ENCODE data around the gene OR4F6.
"Not testable (repeated sequence)": the region's sequence is repeated elsewhere in the genome, so short reads cannot be mapped to it uniquely, and the experiment has no call there.

Gene OR4F6

DNA sequence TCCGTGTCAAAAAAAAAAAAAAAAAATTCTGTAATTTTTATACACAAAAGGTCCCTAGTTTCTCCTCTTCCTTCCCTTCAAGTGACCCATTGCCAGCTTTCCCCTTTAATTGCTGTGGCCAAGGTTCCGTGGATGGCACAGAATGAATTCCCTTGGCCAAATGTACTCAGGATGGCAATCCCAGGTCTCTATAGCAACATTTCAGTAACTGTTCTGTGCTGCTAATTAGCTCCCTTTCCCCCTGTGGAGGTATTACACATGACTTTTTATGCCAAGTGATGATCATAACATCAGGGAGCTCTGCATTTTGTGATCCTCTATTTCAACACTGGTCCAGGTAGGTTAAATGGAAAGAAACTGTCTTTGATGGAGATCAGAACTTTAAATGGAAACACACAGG lies at the start of gene OR4F6:
Gene OR4F6 (plus strand): TSS at position 301 of the 400 bp plus-strand sequence. CDS start 2,211 bp downstream, outside the sequence.
- no peak for DNase-seq

DNA sequence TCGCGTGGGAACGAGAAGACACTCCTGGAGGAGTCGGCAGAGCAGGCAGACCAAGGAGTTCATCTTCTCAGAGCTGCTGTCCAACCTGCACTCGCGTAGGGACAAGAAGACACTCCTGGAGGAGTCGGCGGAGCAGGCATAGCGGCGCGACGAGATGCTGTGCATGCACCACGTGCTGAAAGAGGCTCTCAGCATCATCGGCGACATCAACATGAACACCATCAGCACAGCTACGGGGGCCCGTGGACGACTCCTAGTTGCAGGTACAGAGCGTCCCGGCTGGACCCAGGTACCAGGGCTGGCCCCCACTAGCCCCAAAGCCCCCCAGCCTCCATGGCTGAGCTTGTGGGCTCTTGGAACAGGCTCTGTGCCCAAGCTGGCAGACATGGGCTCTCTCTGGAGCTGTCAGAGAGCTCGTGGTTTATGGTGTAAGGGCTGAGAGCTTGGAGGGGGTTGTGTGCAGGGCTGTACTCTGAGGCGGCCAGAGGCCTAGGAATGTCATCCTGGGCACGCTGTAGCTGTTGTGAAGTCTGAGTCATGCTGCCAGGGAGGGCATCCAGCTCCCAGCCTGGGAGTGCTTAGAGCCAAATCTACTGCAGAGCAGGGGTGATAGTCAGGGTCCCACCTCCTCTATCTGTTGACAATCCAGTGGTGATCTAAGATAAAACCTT lies 38.5 kb upstream of the OR4F6 start:
- not testable (repeated sequence) for DNase-seq

GRCh38 chr15:101765340-101765671 lies 38.0 kb upstream of the OR4F6 start:
- not testable (repeated sequence) for DNase-seq

GRCh38 chr15:101765772-101766456 lies 37.4 kb upstream of the OR4F6 start:
- DNase-seq: no peak

- not testable (repeated sequence) for DNase-seq
Measured at GRCh38 chr15:101767083-101767640, 36.1 kb upstream of the OR4F6 start.

GRCh38 chr15:101772921-101773320 lies 30.4 kb upstream of the OR4F6 start:
- no peak for DNase-seq

DNA sequence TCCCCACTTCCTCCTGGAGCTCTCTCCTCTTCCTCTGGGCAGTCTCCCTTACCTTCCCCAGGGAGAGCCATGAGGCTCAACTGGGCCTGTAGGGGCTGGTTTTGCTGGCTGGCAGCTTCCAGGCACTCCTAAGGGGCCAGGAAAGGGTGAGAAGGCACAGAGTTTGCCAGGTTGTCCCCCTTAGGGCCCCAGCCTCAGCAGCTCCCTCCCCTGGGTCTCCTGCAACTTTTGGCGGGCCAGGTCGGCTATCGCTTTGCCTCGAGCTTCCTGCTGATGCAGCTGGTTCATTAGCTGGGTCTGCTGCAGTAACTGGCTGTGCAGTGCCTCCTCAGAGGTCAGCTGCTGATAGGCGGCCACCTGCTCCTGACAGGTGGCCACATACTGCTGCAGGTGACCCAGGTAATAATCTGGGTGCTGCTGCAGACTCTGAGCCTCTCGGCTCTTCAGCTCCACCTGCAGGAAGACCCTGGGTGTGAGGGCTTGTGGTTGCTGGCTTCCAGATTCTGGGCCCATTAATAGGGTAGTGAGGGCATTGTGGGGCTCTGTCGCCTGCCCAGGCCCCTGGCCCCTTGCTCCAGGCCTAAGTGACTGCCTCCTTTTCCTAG lies 29.7 kb upstream of the OR4F6 start:
- DNase-seq: peak; percentile 15

GRCh38 chr15:101775136-101775535 lies 28.2 kb upstream of the OR4F6 start:
- no peak for DNase-seq

- DNase-seq: not testable (repeated sequence)
Measured at GRCh38 chr15:101778576-101778975, 24.7 kb upstream of the OR4F6 start.

DNA sequence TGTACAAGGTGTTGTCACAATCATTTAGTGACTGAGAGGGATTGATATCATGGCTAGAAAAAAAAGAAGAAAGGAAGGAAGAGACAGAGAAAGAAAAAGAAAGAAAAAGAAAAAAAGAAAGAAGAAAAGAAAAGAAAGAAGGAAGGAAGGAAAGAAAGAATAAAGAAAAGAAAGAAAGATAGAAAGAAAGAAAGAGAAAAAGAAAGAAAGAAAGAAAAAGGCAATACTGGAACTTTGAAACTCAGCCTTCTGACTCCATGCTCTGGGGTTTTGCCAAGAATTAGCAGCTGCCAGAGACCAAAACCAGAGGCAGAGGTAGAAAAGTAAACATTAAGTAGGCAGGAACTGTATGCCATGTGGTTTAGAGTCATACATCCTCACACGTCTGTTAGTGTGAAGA lies 23.1 kb upstream of the OR4F6 start:
- not testable (repeated sequence) for DNase-seq

DNA sequence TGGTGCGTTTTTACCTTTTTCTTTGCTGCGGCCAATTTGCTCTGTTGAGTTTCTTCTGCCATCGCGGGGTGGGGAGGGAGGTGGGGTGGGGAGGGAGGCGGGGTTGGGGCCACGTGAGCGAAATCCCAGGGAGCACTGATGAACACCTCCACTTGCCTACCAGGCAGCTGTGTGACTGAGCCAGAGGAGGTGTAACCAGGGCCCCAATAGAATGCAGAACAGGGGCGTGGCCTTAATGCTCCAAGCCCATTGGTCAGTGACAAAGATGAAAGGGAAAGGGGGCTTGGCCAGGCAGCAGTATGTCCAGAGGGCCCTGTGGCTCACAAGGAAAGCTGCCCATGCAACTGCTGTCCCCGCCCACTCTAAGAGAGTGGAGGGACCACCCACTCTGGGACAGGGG lies 21.4 kb upstream of the OR4F6 start:
- DNase-seq: no peak

- no peak for DNase-seq
Measured at GRCh38 chr15:101784644-101785043, 18.7 kb upstream of the OR4F6 start.

DNA sequence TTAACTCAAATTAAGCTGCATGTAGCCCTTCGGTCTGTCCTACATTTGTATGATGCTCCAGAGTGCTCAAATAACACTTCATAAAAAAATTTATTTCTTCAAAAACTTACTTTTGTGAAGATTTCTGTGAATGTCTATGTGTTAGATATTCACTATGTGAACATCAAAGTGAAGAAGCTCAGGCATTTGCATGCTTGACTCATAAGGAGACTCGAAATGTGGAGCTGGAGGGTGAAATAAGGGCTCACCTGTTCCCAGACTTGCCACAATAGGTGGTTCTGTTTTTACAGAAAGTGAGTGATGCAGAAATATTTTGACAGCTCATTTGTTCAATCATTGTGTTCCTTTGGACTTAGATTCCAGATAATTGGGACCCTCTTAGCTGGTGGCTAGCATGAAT lies 16.9 kb upstream of the OR4F6 start:
- not testable (repeated sequence) for DNase-seq

DNA sequence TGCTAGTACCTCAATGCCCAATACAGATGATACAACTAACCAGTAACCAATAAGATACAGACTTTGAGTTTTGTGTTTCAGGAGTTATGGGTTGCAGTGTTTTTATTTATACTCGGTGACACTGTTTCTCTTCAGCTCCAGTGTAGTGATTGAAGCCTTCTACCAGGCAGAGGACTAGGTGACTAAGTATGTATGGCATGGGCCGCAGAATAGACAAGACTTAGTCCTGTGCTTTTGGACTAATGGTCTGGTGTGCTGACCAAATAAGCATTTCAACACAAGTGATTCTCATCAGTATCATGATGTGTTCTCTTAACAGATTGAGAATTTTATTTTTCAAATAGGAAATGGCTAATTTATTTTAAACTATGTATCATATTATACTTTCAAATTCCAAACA lies 15.3 kb upstream of the OR4F6 start:
- DNase-seq: not testable (repeated sequence)

DNA sequence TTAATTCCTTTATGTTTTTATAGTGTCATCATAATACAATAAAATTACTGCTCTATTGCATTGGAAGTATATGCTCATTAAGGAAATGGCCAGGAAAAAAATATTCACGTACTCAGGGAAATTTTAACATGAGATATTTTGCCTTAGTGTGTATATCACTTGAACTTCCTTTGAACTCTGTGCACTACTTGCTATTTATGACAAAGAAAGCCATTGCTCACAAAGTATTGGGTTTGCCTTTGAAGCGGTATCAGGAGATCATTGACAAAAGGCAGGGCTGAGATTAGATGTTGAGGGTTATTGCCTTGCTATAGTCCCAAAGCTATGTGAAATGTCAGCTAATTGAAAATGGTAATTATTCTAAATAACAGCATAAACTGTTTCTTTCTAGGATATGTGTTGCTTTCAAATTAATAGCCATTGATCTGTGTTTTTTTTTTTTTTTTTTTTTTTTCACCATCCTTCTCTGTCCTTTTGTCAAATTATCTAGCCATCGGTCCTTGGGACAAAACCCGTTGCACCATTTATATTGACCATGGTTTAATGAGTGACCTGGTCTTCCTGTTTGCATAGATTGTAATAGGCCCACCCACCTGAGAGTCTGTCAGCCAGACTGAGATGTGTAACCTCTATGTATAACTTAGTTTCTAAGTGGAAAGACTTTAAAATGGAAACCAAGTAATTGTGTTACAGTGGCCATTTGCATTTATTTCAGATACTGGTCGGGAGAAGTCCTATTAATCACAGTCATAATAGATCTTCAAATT lies 14.6 kb upstream of the OR4F6 start:
- not testable (repeated sequence) for DNase-seq

- DNase-seq: not testable (repeated sequence)
Measured at GRCh38 chr15:101790748-101791147, 12.6 kb upstream of the OR4F6 start.

GRCh38 chr15:101793981-101794380 lies 9.3 kb upstream of the OR4F6 start:
- DNase-seq: not testable (repeated sequence)

DNA sequence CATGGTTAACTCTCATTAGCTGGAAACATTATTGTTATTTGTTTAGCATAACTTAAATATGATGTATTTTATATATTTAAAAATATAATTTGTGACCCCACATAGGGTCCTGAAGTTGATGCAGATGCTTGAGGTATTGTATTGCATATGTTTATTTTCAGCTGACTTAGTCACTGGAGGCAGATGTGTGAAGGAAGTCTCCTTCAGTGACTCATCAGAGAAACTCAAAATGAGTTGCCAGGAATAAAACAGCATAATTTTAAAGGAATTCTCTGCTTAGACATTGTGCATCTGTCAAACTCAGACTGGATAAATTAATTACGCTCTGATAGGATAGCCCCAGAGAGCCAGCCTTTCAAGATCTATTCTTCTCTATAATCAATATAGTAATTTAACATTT lies 7.9 kb upstream of the OR4F6 start:
- no peak for DNase-seq

GRCh38 chr15:101799665-101800064 lies 3.6 kb upstream of the OR4F6 start:
- no peak for DNase-seq

- no peak for DNase-seq
Measured at GRCh38 chr15:101801048-101801447, 2.3 kb upstream of the OR4F6 start.

DNA sequence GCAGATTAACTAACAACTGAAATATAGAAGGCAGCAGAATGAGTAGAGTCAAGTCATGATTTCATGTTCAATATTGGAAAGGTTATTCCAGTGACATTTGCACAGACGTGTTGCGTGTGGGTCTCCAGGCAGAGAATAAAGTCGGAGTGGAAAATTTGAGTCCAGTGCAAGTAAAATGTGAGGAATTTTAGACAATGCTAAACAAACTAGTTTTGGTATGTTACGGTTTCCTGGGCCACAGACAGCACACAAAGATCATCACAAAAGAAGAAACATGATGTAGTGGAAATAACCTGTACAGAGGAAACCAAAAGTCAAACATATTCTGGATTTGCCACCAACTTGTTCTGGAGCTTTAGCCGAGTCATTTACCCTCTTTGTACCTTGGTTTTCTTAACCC lies 367 bp downstream of the OR4F6 start:
- no peak for DNase-seq

- no peak for DNase-seq
Measured at GRCh38 chr15:101804375-101804774, 1.1 kb downstream of the OR4F6 start.

- no peak for DNase-seq
Measured at GRCh38 chr15:101804941-101805340, 1.6 kb downstream of the OR4F6 start.

All from activated CD4-positive, alpha-beta T cell treated with anti-CD3 and anti-CD28 coated beads, Interleukin-10, Interleukin-2, amounts not matched to agents 100 ng/mL and 50 ng/mL, durations not matched to agents 16 hours and 8 hours (primary cell).